ENCODE results near the gene ZNRF1.
A peak's percentile ranks its signal among the peaks of the same experiment; 100 is the strongest.
"Not testable (repeated sequence)": the region's sequence is repeated elsewhere in the genome, so short reads cannot be mapped to it uniquely, and the experiment has no call there.

ZNRF1 gene

GRCh38 chr16:74998481-74999218 lies at the start of gene ZNRF1:
Gene ZNRF1, plus strand, starts transcription at chr16:74999024. Its CDS starts 648 bp downstream, at chr16:74999672.
- peak; percentile 78 for DNase-seq

- no peak for DNase-seq
These were observed 49.5 kb upstream of the ZNRF1 start for GRCh38 chr16:74949309-74949708.

GRCh38 chr16:74950511-74950910 lies 48.3 kb upstream of the ZNRF1 start:
- DNase-seq, result no peak

- no peak for DNase-seq
These were observed 47.6 kb upstream of the ZNRF1 start for GRCh38 chr16:74951206-74951605.

- DNase-seq, result no peak
These were observed 47.1 kb upstream of the ZNRF1 start for GRCh38 chr16:74951681-74952080.

- no peak for DNase-seq
These were observed 44.1 kb upstream of the ZNRF1 start for GRCh38 chr16:74954763-74955162.

- no peak for DNase-seq
These were observed 25.5 kb upstream of the ZNRF1 start for GRCh38 chr16:74973304-74973703.

- no peak for DNase-seq
These were observed 23.2 kb upstream of the ZNRF1 start for GRCh38 chr16:74975591-74975990.

GRCh38 chr16:74982256-74982655 lies 16.6 kb upstream of the ZNRF1 start:
- no peak for DNase-seq

- DNase-seq, result no peak
These were observed 14.7 kb upstream of the ZNRF1 start for GRCh38 chr16:74984194-74984528.

GRCh38 chr16:74984529-74985296 lies 14.1 kb upstream of the ZNRF1 start, which contains the start of gene WDR59:
Gene WDR59, minus strand, starts transcription at chr16:74985123. Its CDS starts 106 bp downstream, at chr16:74985017.
- DNase-seq, result peak; percentile 99

GRCh38 chr16:74987027-74987681 lies 11.7 kb upstream of the ZNRF1 start:
- no peak for DNase-seq

- not testable (repeated sequence) for DNase-seq
These were observed 9.0 kb upstream of the ZNRF1 start for GRCh38 chr16:74989864-74990263.

- DNase-seq, result no peak
These were observed 8.0 kb upstream of the ZNRF1 start for GRCh38 chr16:74990832-74991231.

- no peak for DNase-seq
These were observed 7.6 kb upstream of the ZNRF1 start for GRCh38 chr16:74991268-74991592.

GRCh38 chr16:74991593-74992403 lies 7.0 kb upstream of the ZNRF1 start:
- no peak for DNase-seq

GRCh38 chr16:74995986-74996385 lies 2.8 kb upstream of the ZNRF1 start:
- no peak for DNase-seq

- no peak for DNase-seq
These were observed 1.8 kb upstream of the ZNRF1 start for GRCh38 chr16:74997042-74997491.

- peak; percentile 28 for DNase-seq
These were observed 390 bp downstream of the ZNRF1 start for GRCh38 chr16:74999219-74999608.

- DNase-seq, result peak; percentile 33
These were observed 1.0 kb downstream of the ZNRF1 start for GRCh38 chr16:74999609-75000480.

GRCh38 chr16:75000481-75001081 lies 1.8 kb downstream of the ZNRF1 start:
- no peak for DNase-seq
